ENCODE data around the gene ATG10.

ATG10 gene

DNA sequence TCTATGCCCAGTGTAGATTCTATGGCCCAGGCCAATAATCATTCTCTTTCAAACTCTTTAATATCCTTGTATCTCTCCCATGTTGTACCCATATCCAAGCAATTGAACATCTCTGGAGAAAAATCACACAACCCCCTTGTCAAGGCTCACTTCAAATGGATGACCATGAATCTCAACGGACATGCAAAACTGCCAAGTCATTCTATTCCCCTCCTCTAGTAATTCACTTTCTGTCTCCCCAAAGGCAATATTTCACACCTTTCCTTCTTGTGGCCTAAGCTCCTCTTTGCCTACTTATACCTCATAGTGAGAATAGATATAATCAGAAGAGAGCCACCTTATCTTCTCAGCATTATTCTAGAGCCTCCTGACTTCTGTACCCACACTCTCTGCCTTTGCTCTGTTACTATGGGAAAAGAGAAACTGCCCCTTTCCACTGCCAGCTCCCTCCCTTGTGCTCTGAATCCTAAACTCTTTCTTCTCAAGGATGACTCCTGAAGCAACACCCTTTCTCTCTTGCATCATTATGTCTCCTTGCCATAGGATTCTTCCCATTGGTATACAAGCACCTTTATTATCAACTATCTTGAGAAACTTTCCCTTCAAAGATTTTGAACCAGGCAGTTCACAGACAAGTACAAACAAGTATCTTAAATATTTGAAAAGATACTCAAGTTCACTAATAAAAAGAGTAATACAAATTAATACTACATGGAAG lies 240.2 kb downstream of the ATG10 start:
- H3K27me3 ChIP-seq, result no peaks in the 10 kb centered on the region
- H3K36me3 ChIP-seq, result no peaks in the 10 kb centered on the region
- no peak overlapping the region for H3K27ac ChIP-seq
- TF ChIP-seq, protein P1, sequence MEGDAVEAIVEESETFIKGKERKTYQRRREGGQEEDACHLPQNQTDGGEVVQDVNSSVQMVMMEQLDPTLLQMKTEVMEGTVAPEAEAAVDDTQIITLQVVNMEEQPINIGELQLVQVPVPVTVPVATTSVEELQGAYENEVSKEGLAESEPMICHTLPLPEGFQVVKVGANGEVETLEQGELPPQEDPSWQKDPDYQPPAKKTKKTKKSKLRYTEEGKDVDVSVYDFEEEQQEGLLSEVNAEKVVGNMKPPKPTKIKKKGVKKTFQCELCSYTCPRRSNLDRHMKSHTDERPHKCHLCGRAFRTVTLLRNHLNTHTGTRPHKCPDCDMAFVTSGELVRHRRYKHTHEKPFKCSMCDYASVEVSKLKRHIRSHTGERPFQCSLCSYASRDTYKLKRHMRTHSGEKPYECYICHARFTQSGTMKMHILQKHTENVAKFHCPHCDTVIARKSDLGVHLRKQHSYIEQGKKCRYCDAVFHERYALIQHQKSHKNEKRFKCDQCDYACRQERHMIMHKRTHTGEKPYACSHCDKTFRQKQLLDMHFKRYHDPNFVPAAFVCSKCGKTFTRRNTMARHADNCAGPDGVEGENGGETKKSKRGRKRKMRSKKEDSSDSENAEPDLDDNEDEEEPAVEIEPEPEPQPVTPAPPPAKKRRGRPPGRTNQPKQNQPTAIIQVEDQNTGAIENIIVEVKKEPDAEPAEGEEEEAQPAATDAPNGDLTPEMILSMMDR (IDR thresholded peaks at IDR 0.05), result no peak
- no peaks in the 10 kb centered on the region for H3K4me1 ChIP-seq (ENCODE audit: control insufficient read depth in 1 of 2, insufficient read depth in 1 of 2, low read depth in 1 of 2, low read length in 1 of 2)
- no peaks in the 10 kb centered on the region for H3K9me3 ChIP-seq
- H3K4me3 ChIP-seq (ENCODE audit: low read depth in 1 of 2, low read length in 1 of 2), result no peak overlapping the region

DNA sequence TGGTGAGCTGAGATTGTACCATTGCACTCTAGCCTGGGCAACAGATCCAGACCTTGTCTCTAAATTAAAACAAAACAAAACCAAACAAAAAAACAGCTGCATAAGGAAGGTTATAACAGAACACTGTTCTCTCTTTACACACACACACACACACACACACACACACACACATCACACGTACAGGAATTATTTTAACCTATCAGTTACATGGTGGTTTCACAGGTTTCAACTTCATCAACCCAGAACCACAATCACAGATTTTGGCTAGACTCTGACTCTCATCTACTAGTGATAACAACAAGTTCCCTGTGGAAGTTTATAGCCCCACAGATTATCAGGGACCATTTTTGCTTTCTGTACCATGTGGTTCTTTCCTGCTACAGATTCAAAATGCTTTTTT lies 246.1 kb downstream of the ATG10 start:
- H3K4me3 ChIP-seq (ENCODE audit: low read depth in 1 of 2, low read length in 1 of 2), result no peak overlapping the region
- H3K4me1 ChIP-seq (ENCODE audit: control insufficient read depth in 1 of 2, insufficient read depth in 1 of 2, low read depth in 1 of 2, low read length in 1 of 2), result no peaks in the 10 kb centered on the region

GRCh38 chr5:82218374-82219156 lies 246.7 kb downstream of the ATG10 start:
- Histone ChIP-seq H3K4me3 (ENCODE audit: low read depth in 1 of 2, low read length in 1 of 2) (no peak overlapping the region), H3K27me3 (no peaks in the 10 kb centered on the region), H3K4me1 (ENCODE audit: control insufficient read depth in 1 of 2, insufficient read depth in 1 of 2, low read depth in 1 of 2, low read length in 1 of 2) (no peaks in the 10 kb centered on the region), H3K36me3 (no peaks in the 10 kb centered on the region), H3K27ac (no peak overlapping the region), H3K9me3 (no peaks in the 10 kb centered on the region)
- TF ChIP-seq, protein P1 (IDR thresholded peaks at IDR 0.05), result no peak

More for the DNA sequence above, 246.1 kb downstream of the ATG10 start:
- TF ChIP-seq, protein P1 (IDR thresholded peaks at IDR 0.05), result no peak
- Histone ChIP-seq H3K9me3 (no peaks in the 10 kb centered on the region), H3K27me3 (no peaks in the 10 kb centered on the region), H3K27ac (no peak overlapping the region), H3K36me3 (no peaks in the 10 kb centered on the region)

GRCh38 chr5:82221020-82221419 lies 249.2 kb downstream of the ATG10 start:
- no peaks in the 10 kb centered on the region for H3K36me3 ChIP-seq

DNA sequence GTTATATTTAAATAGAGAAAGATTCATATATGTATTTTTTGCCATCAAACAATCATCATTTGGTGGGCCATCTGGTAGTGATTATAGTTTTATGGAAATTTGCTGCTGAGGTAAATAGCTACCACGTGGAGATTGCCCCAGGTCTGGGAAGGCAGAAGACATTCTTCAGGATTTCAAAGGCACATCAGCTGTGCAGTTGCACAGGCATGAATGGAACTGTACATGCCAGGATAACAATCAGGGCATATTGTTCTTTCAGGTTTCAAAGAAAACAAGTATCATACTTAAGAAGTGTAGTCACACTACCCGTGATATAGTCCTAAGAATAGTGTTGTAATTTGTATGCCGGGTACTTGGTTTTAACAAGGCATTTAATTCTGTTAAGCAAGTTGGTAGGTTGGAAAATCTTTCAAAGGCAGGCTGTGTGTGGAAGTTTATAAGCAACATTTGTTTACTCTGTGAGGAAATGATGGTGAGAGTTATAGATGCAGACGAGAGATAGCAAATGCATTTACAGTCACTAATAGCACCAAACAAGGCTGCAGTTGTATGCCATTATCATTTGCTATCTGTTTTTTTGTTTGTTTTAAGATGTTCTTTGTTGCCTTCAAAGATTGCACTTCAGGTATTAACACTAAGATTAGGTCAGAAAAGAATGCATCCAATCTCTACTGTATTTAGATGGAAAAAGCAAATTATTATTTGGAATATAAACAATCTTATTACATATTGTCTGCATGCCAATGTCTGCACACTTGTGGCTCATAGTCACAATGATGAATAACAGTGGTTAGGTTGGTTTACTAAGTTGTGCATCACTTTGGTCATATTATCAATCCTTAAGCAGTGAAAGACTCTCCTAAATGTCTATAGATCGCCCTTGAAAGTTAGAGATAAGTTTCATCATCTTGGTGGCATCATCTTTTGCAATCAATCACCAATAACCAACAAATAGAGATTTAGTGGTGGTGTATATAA lies 251.1 kb downstream of the ATG10 start:
- Histone ChIP-seq H3K4me3 (ENCODE audit: low read depth in 1 of 2, low read length in 1 of 2) (no peak overlapping the region), H3K36me3 (no peaks in the 10 kb centered on the region)
- TF ChIP-seq, protein P1 (IDR thresholded peaks at IDR 0.05), result no peak

More at GRCh38 chr5:82221020-82221419, 249.2 kb downstream of the ATG10 start:
- H3K4me3 ChIP-seq (ENCODE audit: low read depth in 1 of 2, low read length in 1 of 2), result no peak overlapping the region
- no peaks in the 10 kb centered on the region for H3K4me1 ChIP-seq (ENCODE audit: control insufficient read depth in 1 of 2, insufficient read depth in 1 of 2, low read depth in 1 of 2, low read length in 1 of 2)
- H3K9me3 ChIP-seq, result no peaks in the 10 kb centered on the region
- H3K27ac ChIP-seq, result no peak overlapping the region
- TF ChIP-seq, protein P1 (IDR thresholded peaks at IDR 0.05), result no peak
- no peaks in the 10 kb centered on the region for H3K27me3 ChIP-seq

More for the DNA sequence above, 251.1 kb downstream of the ATG10 start:
- H3K27me3 ChIP-seq, result no peaks in the 10 kb centered on the region
- no peaks in the 10 kb centered on the region for H3K4me1 ChIP-seq (ENCODE audit: control insufficient read depth in 1 of 2, insufficient read depth in 1 of 2, low read depth in 1 of 2, low read length in 1 of 2)
- no peak overlapping the region for H3K27ac ChIP-seq
- H3K9me3 ChIP-seq, result no peaks in the 10 kb centered on the region
